ENCODE data around the gene UBXN1. TPM values are rescaled to one million over a fixed set of nuclear protein-coding genes. Genes with fewer than 3 reads are reported as not detected.

Gene UBXN1
- total RNA-seq: 126 and 217 TPM in 2 replicates

- DNase-seq: peak; percentile 93
These were observed at the start of gene UBXN1 for GRCh38 chr11:62678770-62679696. TSS of gene UBXN1 (minus strand) at chr11:62679073. CDS start at chr11:62678923, 150 bp downstream.

GRCh38 chr11:62728171-62728988 lies 49.5 kb upstream of the UBXN1 start, which contains the start of gene TTC9C:
TSS of gene TTC9C (plus strand) at chr11:62728486. CDS start at chr11:62728849, 363 bp downstream.
- peak; percentile 91 for DNase-seq

GRCh38 chr11:62727872-62728170 lies 48.9 kb upstream of the UBXN1 start:
- peak; percentile 98 for DNase-seq

- DNase-seq: peak; percentile 100
These were observed 48.4 kb upstream of the UBXN1 start, which contains the start of gene HNRNPUL2 for GRCh38 chr11:62727165-62727871. TSS of gene HNRNPUL2 (minus strand) at chr11:62727457. CDS start at chr11:62727156, 301 bp downstream.

GRCh38 chr11:62726915-62727164 lies 48.0 kb upstream of the UBXN1 start:
- no peak for DNase-seq

GRCh38 chr11:62726156-62726914 lies 47.5 kb upstream of the UBXN1 start:
- DNase-seq: peak; percentile 16

- DNase-seq: peak; percentile 23
These were observed 46.8 kb upstream of the UBXN1 start for GRCh38 chr11:62725646-62726045.

GRCh38 chr11:62724171-62724570 lies 45.3 kb upstream of the UBXN1 start:
- no peak for DNase-seq

GRCh38 chr11:62721994-62722393 lies 43.1 kb upstream of the UBXN1 start:
- DNase-seq: peak; percentile 40

GRCh38 chr11:62719302-62719978 lies 40.6 kb upstream of the UBXN1 start:
- no peak for DNase-seq

- DNase-seq: no peak
These were observed 37.9 kb upstream of the UBXN1 start for GRCh38 chr11:62716816-62717215.

- no peak for DNase-seq
These were observed 37.3 kb upstream of the UBXN1 start for GRCh38 chr11:62716206-62716605.

GRCh38 chr11:62715150-62716130 lies 36.6 kb upstream of the UBXN1 start:
- DNase-seq: no peak

- no peak for DNase-seq
These were observed 34.5 kb upstream of the UBXN1 start for GRCh38 chr11:62713343-62713742.

- no peak for DNase-seq
These were observed 34.0 kb upstream of the UBXN1 start for GRCh38 chr11:62712861-62713260.

- DNase-seq: no peak
These were observed 33.5 kb upstream of the UBXN1 start for GRCh38 chr11:62712276-62712812.

GRCh38 chr11:62710001-62710345 lies 31.1 kb upstream of the UBXN1 start:
- DNase-seq: peak; percentile 55

GRCh38 chr11:62709247-62710000 lies 30.6 kb upstream of the UBXN1 start:
- DNase-seq: peak; percentile 99

- DNase-seq: no peak
These were observed 29.9 kb upstream of the UBXN1 start for GRCh38 chr11:62708793-62709192.
